Mesenteric fat pad (tissue), 1 donor: ENCODE measurements around the gene DSCAM. TPM values are rescaled to one million over a fixed set of nuclear protein-coding genes. Genes with fewer than 3 reads are reported as not detected.
"Not testable (repeated sequence)": the region's sequence is repeated elsewhere in the genome, so short reads cannot be mapped to it uniquely, and the experiment has no call there.

Source experiments
- DNase-seq: peaks from one replicate; pipeline ENCODE4 v3.0.0-alpha.2; 2020; ENCODE audit warnings: low spot score
- total RNA-seq: library from RNA; stranded (reverse); fragmentation: NEBNext Ultra II Directional; extraction: Animal tissue kit (Norgen Biotek cat#: 25700); gene quantifications from one replicate; pipeline ENCODE4 v1.2.1, GENCODE V29; 2021
- donor health status: DM: yes; HTN: yes; CAD: no.

The DSCAM gene
- total RNA-seq, 1 donor from 2014 or later: not detected

- no peak for DNase-seq
Measured at GRCh38 chr21:40472013-40472412, 374.9 kb downstream of the DSCAM start.

DNA sequence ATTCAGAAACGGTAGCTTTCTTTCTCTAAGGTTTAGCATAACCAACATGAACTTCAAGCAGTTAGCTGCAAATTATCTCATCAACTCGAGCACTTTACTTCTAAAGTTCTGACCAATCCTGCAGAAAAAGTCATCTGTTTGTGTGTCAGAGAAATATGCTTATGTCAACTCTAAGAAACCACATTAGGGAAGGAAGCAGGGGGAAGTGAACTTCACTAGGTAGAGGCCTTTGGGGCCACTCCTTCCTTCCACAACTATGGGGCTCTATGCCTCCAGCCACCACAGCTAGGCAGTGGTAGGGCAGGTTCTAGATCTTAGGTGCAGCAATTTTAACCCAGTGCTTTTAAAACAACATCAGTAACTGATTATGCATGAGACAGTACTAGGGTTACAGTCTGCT lies 375.9 kb downstream of the DSCAM start:
- DNase-seq: no peak

- DNase-seq: no peak
Measured at GRCh38 chr21:40466893-40467483, 380.0 kb downstream of the DSCAM start.

DNA sequence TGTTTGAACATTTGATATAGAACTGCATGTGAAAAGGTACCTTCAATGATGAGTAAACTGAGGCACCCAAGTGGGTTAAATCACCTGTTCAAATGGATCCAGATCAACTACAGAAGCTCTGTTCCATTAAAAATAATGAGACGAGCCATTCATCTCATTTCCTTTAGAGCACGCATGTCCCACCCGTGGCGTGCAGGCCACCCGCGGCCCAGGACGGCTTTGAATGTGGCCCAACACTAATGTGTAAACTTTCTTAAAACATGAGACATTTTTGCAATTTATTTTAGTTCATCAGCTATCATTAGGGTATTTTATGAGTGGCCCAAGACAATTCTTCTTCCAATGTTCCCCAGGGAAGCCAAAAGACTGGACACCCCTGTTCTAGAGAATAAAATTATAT lies 381.6 kb downstream of the DSCAM start:
- DNase-seq: no peak

GRCh38 chr21:40463176-40463575 lies 383.8 kb downstream of the DSCAM start:
- no peak for DNase-seq

- no peak for DNase-seq
Measured at GRCh38 chr21:40461008-40461407, 385.9 kb downstream of the DSCAM start.

GRCh38 chr21:40457741-40458140 lies 389.2 kb downstream of the DSCAM start:
- DNase-seq: no peak

DNA sequence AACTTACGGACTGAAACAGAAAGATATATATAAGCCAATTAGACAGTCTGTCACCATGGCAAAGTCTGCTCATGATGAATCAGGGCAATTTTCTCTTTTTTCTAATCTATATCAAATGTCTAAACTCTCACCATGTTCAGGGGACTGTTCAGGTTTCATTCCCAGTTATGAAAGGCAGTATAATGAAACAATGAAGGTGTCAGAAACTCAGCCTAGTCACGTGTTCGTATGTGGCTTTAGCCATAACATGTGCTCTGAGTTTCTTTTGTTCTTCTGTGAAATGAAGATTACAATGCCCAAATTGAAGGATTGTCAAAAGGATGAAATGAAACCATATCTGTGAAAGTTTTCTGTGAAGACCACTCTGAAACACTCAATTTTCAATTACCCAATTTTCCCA lies 392.9 kb downstream of the DSCAM start:
- no peak for DNase-seq

GRCh38 chr21:40453183-40453582 lies 393.8 kb downstream of the DSCAM start:
- no peak for DNase-seq

- no peak for DNase-seq
Measured at GRCh38 chr21:40452548-40452947, 394.4 kb downstream of the DSCAM start.

- DNase-seq: no peak
Measured at GRCh38 chr21:40447016-40447415, 399.9 kb downstream of the DSCAM start.

DNA sequence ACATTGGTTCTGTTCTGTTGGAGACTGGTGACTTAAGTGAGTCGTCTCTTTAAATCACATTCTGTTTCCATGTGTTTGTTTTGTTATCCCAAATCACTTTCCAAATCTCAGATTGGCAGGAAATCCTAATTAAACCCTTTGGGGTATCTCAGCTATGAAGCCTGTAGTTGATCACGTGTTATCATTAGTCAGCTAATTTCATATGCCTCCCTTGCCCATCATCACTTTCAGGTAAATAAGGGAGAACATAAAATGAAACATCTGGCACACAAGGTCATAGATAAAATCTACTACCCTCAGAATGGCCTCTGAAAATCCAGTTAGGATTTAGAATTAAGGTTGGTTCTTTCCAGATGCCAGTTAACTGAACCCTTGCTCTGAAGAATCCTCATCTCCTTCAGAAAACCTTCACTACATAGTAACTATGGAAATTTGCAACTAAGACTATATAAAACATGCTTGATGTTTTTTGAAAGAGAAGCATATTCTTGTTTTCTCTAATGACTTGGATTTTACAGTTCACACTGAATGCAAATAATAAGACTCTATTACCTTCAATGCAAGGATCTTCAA lies 401.5 kb downstream of the DSCAM start:
- DNase-seq: no peak

DNA sequence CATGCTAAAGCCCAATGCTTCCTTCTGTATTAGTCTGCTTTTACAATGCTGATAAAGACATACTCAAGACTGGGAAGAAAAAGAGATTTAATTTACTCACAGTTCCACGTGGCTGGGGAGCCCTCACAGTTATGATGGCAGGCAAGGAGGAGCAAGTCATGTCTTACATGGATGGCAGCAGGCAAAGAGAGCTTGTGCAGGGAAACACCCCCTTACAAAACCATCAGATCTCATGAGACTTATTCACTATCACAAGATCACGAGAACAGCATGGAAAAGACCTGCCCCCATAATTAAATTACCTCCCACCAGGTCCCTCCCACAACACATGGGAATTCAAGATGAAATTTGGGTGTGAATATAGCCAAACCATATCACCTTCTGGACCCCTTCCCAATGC lies 407.4 kb downstream of the DSCAM start:
- not testable (repeated sequence) for DNase-seq

GRCh38 chr21:40438616-40439015 lies 408.3 kb downstream of the DSCAM start:
- no peak for DNase-seq

DNA sequence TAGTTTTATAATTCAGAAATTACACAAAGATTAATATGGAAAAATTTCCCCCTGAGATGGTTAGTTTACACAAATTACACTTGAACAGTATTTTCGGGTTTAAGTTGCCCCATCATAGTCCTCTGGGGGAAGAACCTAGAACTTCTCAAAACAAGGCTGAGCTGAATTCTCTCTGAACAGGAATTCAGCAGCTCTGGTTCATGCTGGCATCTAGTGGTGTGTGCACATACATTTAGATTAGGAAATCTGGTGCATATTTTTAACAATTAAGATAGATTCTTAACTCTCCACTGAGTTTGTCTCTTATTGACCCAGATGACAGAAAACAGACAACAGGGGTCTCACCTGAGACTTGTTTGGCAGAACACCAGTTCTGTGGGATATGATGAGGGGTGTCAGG lies 410.7 kb downstream of the DSCAM start:
- DNase-seq: no peak

DNA sequence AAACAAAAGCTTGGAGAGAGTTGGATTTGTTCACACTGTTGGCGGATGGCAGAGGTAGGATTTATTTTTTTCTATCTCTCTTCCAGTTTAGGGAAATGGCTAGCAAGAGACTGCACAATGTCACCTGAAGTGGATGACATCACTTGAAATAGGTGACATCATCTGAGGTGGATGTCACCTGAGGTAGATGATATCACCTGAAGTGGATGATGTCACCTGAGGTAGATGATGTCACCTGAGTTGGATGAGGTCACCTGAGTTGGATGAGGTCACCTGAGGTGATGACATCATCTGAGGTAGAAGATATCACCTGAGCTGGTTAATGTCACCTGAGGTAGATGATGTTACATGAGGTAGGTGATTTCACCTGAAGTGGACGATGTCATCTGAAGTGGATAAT lies 413.4 kb downstream of the DSCAM start:
- DNase-seq: no peak

DNA sequence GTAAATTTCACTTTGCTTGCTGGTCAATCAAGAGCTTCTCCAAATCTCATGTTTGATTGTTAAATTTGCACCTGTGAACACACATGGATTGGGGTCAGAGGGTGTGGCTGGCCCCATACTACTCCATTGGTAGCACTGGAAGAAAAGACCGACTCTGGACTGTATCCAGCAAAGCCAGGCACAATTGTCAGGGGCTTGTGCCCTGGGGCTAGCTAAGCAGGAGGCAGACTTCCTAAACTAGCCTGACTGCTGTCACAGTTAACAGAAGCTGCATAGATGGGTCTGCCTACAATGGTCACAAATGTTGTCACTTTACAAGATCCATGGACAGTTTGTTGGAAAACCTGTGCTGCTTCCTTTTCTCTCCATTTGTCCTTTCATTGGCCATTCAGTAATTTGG lies 421.0 kb downstream of the DSCAM start:
- DNase-seq: no peak

DNA sequence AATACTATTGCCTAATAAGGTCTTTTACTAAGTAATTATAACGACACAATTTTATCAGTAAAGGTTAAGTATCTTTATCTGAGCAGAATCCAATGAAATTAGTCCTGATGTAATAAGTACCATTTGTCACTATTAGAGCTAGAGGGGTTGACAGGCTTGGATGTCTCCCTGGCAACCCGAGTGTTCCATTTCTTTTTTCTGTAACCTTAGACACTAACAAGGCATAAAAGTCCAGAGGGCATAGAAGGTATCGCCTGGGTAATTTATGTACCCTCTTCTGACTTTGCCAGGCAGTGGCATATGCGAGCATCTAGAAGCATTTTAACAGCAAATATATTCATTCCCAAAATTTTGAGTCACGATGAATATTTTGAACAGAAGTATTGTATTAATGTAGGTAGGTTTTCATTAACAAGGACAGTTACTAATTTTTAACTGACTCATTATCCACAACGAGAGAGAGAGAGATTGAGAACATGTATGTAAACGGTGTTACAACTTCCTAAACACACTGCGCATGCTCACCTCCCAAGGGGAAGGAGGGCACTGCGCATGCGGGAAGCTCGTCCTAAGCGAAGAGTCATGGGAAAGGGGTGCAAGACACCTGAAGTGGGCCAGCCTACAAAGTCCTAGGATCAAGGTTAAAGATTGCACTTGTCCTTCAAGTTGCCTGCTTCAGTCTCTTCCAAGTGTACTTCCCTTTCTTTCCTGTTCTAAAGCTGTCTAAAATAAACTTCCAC lies 423.9 kb downstream of the DSCAM start:
- DNase-seq: no peak

- no peak for DNase-seq
Measured at GRCh38 chr21:40421121-40421520, 425.8 kb downstream of the DSCAM start.

DNA sequence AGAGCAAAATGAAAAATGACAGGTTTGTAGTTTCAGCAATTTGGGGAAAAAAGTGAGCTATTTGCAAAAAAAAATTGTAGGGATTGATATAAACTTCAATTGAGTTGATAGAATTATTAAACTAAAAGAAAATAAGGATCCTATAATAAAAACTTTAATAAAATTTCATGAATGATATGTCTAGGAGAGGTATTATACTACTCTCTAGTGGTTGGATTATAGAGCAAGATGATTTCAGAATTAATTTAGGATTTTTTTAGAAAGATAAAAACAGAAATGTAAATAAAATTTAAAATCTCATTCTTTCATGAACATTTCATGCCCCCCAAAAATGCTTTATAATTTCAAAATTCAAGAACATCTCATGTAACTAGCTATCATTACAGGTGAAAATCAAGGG lies 430.4 kb downstream of the DSCAM start:
- DNase-seq: no peak

DNA sequence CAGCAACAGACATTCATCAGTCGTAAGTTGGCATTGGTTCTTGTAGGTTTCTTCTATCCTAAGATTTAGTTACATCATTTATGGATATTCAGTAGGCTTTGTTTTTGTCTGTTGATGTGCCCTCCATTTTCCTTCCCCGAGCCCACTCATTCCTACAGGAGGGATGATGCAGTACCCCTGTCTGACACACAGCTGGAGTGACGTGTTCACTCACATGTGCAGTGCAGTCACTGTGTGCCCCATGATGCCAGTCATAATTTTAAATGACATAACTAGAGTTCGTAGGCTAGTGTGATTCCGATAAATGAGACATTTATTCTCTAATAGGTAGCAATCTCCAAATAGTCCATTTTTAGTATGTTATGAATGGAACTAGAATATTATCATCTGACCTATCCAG lies 438.4 kb downstream of the DSCAM start:
- DNase-seq: no peak

GRCh38 chr21:40404396-40404800 lies 442.6 kb downstream of the DSCAM start:
- DNase-seq: no peak
